ENCODE data around the gene ANO4. TPM values are rescaled to one million over a fixed set of nuclear protein-coding genes. Genes with fewer than 3 reads are reported as not detected.

The ANO4 gene
- total and polyA plus RNA-seq, 2 of the 8 experiments (the other 6 are each of a cell fraction or from before 2014, with no cell fraction given) = 1.1 to 3.4 TPM

- H2BK120ac ChIP-seq (replicated peaks; ENCODE audit: low read depth, low read length) = no peak overlapping the region
- 88% methylated on average over 1 of the region's 1 CpG; no CpG with 5 or more reads in 1 of the 2 experiments for WGBS, 2 experiments (ENCODE audit: extremely low coverage in 1 of 2, insufficient coverage in 1 of 2, insufficient read length in 1 of 2, insufficient replicate concordance in 2 of 2, low coverage in 1 of 2, low lambda C conversion rate in 2 of 2, missing lambda C conversion rate in 1 of 2)
- no peak overlapping the region for H2BK12ac ChIP-seq (ENCODE audit: low read depth, low read length)
- ChIA-PET POLR2A (ENCODE audit: partially characterized antibody) (no interaction called here), CTCF (ENCODE audit: partially characterized antibody) (no interaction called here)
- no peaks in the 10 kb centered on the region for H4K20me1 ChIP-seq (replicated peaks in 1 of 2; ENCODE audit: control insufficient read depth in 1 of 2, insufficient read depth in 2 of 2, low read length in 2 of 2)
- H4K5ac ChIP-seq (ENCODE audit: insufficient read length, low read depth, low read length) = no peak overlapping the region
- H3K36me3 ChIP-seq (ENCODE audit: control insufficient read depth in 2 of 4, insufficient read depth in 4 of 4, low read length in 3 of 4) = no peaks in the 10 kb centered on the region
- no peak overlapping the region for H4K8ac ChIP-seq (ENCODE audit: extremely low read depth, insufficient read depth, low read length)
- H2AK5ac ChIP-seq (ENCODE audit: low read depth, low read length) = no peak overlapping the region
- H3K27ac ChIP-seq (ENCODE audit: low read depth, low read length) = no peak overlapping the region
- no peak for DNase-seq (ENCODE audit: low read depth in 1 of 2, low spot score in 2 of 2)
- FAIRE-seq = no peak
- no peak overlapping the region for H4K91ac ChIP-seq (replicated peaks; ENCODE audit: insufficient read length, low read length)
- no peak overlapping the region for H3K14ac ChIP-seq (ENCODE audit: insufficient read length)
- H2BK5ac ChIP-seq (ENCODE audit: low read depth, low read length) = no peak overlapping the region
- H3K9me3 ChIP-seq (ENCODE audit: insufficient read depth in 2 of 2, low read depth in 1 of 2, low read length in 1 of 2) = no peaks in the 10 kb centered on the region
- H3K4me2 ChIP-seq (ENCODE audit: insufficient read depth in 1 of 2, low read depth in 2 of 2, low read length in 2 of 2) = no peak overlapping the region
- H3K23me2 ChIP-seq (ENCODE audit: low read depth, low read length) = peaks cover 2% of the 10 kb centered on the region; the same call in 1 of the 2 replicates
- no peak overlapping the region for H3K4me3 ChIP-seq (ENCODE audit: extremely low read depth in 1 of 4, insufficient read depth in 2 of 4, low read depth in 3 of 4, low read length in 4 of 4)
- no peak overlapping the region for H2BK15ac ChIP-seq (ENCODE audit: low read length)
- no peak overlapping the region for H2AFZ ChIP-seq (ENCODE audit: low read length)
- H3K18ac ChIP-seq (ENCODE audit: extremely low read depth, low read length) = no peak overlapping the region
- H3K27me3 ChIP-seq (replicated peaks in 1 of 4; ENCODE audit: control insufficient read depth in 3 of 4, extremely low read depth in 1 of 4, insufficient read depth in 3 of 4, low read length in 3 of 4) = peaks cover 0 to 1% (median 0%) of the 10 kb centered on the region in 4 experiments; a peak in 1 of 7 replicates
- no peak overlapping the region for H3K9ac ChIP-seq (replicated peaks in 1 of 4; ENCODE audit: extremely low read depth in 1 of 4, low read depth in 3 of 4, low read length in 3 of 4)
- H2BK20ac ChIP-seq (ENCODE audit: low read length) = no peak overlapping the region
- H3K23ac ChIP-seq (ENCODE audit: insufficient read length) = no peak overlapping the region
- H3K4me1 ChIP-seq (replicated peaks in 1 of 4; ENCODE audit: control insufficient read depth in 3 of 4, insufficient read depth in 4 of 4, low read length in 3 of 4) = no peaks in the 10 kb centered on the region
- no peak overlapping the region for H3K4ac ChIP-seq (replicated peaks; ENCODE audit: insufficient read length, low read depth, low read length)
- H3K56ac ChIP-seq (replicated peaks; ENCODE audit: insufficient read length, low read depth, low read length) = no peak overlapping the region
- H3K79me2 ChIP-seq (ENCODE audit: control insufficient read depth in 1 of 2, insufficient read depth in 2 of 2, low read length in 2 of 2) = no peaks in the 10 kb centered on the region
- no peaks in the 10 kb centered on the region for H3K79me1 ChIP-seq (ENCODE audit: low read depth, low read length)
- no peak for TF ChIP-seq NRF1 (IDR thresholded peaks at IDR 0.05; ENCODE audit: low read depth, low read length)
- TF ChIP-seq KDM5A (IDR thresholded peaks at IDR 0.05; ENCODE audit: low read length) = no peak
- no peak for TF ChIP-seq ATF2 (IDR thresholded peaks at IDR 0.05; ENCODE audit: low read length)
- TF ChIP-seq JUN (IDR thresholded peaks at IDR 0.05; ENCODE audit: low read depth, low read length) = no peak
- TF ChIP-seq, protein P1, sequence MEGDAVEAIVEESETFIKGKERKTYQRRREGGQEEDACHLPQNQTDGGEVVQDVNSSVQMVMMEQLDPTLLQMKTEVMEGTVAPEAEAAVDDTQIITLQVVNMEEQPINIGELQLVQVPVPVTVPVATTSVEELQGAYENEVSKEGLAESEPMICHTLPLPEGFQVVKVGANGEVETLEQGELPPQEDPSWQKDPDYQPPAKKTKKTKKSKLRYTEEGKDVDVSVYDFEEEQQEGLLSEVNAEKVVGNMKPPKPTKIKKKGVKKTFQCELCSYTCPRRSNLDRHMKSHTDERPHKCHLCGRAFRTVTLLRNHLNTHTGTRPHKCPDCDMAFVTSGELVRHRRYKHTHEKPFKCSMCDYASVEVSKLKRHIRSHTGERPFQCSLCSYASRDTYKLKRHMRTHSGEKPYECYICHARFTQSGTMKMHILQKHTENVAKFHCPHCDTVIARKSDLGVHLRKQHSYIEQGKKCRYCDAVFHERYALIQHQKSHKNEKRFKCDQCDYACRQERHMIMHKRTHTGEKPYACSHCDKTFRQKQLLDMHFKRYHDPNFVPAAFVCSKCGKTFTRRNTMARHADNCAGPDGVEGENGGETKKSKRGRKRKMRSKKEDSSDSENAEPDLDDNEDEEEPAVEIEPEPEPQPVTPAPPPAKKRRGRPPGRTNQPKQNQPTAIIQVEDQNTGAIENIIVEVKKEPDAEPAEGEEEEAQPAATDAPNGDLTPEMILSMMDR (IDR thresholded peaks at IDR 0.05; ENCODE audit: control extremely low read depth in 1 of 3, insufficient read depth in 1 of 3, low read depth in 1 of 3, low read length in 3 of 3) = no peak
- no peak for TF ChIP-seq JUND (IDR thresholded peaks at IDR 0.05; ENCODE audit: low read length)
- TF ChIP-seq SIRT6 (IDR thresholded peaks at IDR 0.05; ENCODE audit: low read length) = no peak
- no peak for TF ChIP-seq ZNF274 (IDR thresholded peaks at IDR 0.05; ENCODE audit: borderline replicate concordance, extremely low read depth, low read length)
- no peak for TF ChIP-seq HDAC2 (IDR thresholded peaks at IDR 0.05; ENCODE audit: borderline replicate concordance in 1 of 2, low read depth in 2 of 2, low read length in 2 of 2)
- TF ChIP-seq EZH2 (IDR thresholded peaks at IDR 0.05; ENCODE audit: low read depth, low read length, severe bottlenecking) = no peak
These were observed 253.1 kb downstream of the ANO4 start for GRCh38 chr12:101047652-101048051.
